GM12878 (cell line): ENCODE results near the gene SNRK.

ENCODE experiments used
- CTCF ChIP-seq, 3 experiments: IDR thresholded peaks in 2 of 3; conservative IDR thresholded peaks in 1 of 3; 2 replicates each; pipeline ENCODE4 v1.5.1; 2011; ENCODE audit warnings: low read depth in 3 of 3, low read length in 3 of 3, mild to moderate bottlenecking in 3 of 3, control low read depth in 2 of 3, moderate library complexity in 2 of 3, inconsistent platforms in 1 of 3, mixed read lengths in 1 of 3; ENCODE audit not compliant: control insufficient read depth in 2 of 3, insufficient read depth in 1 of 3; ENCODE audit errors: extremely low read depth in 1 of 3
- CUX1 ChIP-seq: IDR thresholded peaks from 2 replicates; pipeline ENCODE4 v1.6.1; 2012; ENCODE audit warnings: improper control_type of control experiment, low read depth, low read length; ENCODE audit not compliant: insufficient replicate concordance
- EGR1 ChIP-seq, 2 experiments: IDR thresholded peaks; 1 replicate in 1 of 2; 2 replicates in 1 of 2; pipeline ENCODE4 v1.6.1; 2011 to 2012; ENCODE audit warnings: low read depth in 2 of 2, low read length in 2 of 2, borderline replicate concordance in 1 of 2, mild to moderate bottlenecking in 1 of 2, moderate library complexity in 1 of 2
- EP300 ChIP-seq, 2 experiments: fragments of 150-350 bp in 1 of 2; IDR thresholded peaks; 2 replicates each; pipeline ENCODE4 v1.6.1; 2011 to 2012; ENCODE audit warnings: low read depth in 2 of 2, low read length in 2 of 2, borderline replicate concordance in 1 of 2, improper control_type of control experiment in 1 of 2, inconsistent platforms in 1 of 2; ENCODE audit not compliant: control insufficient read depth in 1 of 2
- JUNB ChIP-seq: IDR thresholded peaks from 2 replicates; pipeline ENCODE4 v1.6.1; 2016; ENCODE audit warnings: antibody characterized with exemption, mild to moderate bottlenecking
- POLR2A ChIP-seq: IDR thresholded peaks from 2 replicates; pipeline ENCODE4 v1.6.1; 2011; ENCODE audit warnings: low read depth, mild to moderate bottlenecking, low read length
- POLR2AphosphoS5 ChIP-seq: IDR thresholded peaks from 2 replicates; pipeline ENCODE4 v1.6.1; 2011; ENCODE audit warnings: mild to moderate bottlenecking, low read length, inconsistent platforms
- RAD21 ChIP-seq: IDR thresholded peaks from 2 replicates; pipeline ENCODE4 v1.6.1; 2011; ENCODE audit warnings: mild to moderate bottlenecking, low read depth, low read length, moderate library complexity; ENCODE audit not compliant: insufficient read depth
- SIN3A ChIP-seq: IDR thresholded peaks from 2 replicates; pipeline ENCODE4 v1.6.1; 2012; ENCODE audit warnings: low read depth, low read length, improper control_type of control experiment
- TCF12 ChIP-seq: IDR thresholded peaks from 2 replicates; pipeline ENCODE4 v1.6.1; 2011; ENCODE audit warnings: low read depth, mild to moderate bottlenecking, low read length
- ZBTB11 ChIP-seq: fragments of 450-650 bp; formaldehyde crosslinking; IDR thresholded peaks from 2 replicates; pipeline ENCODE4 v1.5.0; 2022; ENCODE audit warnings: mild to moderate bottlenecking, missing genetic modification characterization

- TF ChIP-seq POLR2A (no peak), ZBTB11 (no peak), RAD21 (no peak), CTCF (IDR thresholded peaks at IDR 0.05 in 2 of 3, conservative IDR thresholded peaks at IDR 0.05 in 1 of 3; ENCODE audit: control insufficient read depth in 2 of 3, extremely low read depth in 1 of 3, insufficient read depth in 1 of 3, low read depth in 3 of 3, low read length in 3 of 3) (no peak), EP300 (IDR thresholded peaks at IDR 0.05; ENCODE audit: borderline replicate concordance in 1 of 2, control insufficient read depth in 1 of 2, low read depth in 2 of 2, low read length in 2 of 2) (no peak), CUX1 (no peak), TCF12 (no peak), JUNB (no peak), SIN3A (no peak), POLR2AphosphoS5 (no peak), EGR1 (IDR thresholded peaks at IDR 0.05; ENCODE audit: borderline replicate concordance in 1 of 2, low read depth in 2 of 2, low read length in 2 of 2) (no peak)
Observed at GRCh38 chr3:43243590-43244587, 42.5 kb upstream of the SNRK start.
